ENCODE results near the gene SUMF2. TPM values are rescaled to one million over a fixed set of nuclear protein-coding genes. Genes with fewer than 3 reads are reported as not detected.
"Not testable (repeated sequence)": the region's sequence is repeated elsewhere in the genome, so short reads cannot be mapped to it uniquely, and the experiment has no call there.

SUMF2 gene
- polyA plus RNA-seq, 1 donor from 2014 or later: 69.3 TPM

- Histone ChIP-seq H3K36me3 (ENCODE audit: insufficient read depth, low read length) (no peaks in the 10 kb centered on the region), H3K27ac (ENCODE audit: low read length) (no peak overlapping the region), H2AFZ (ENCODE audit: low read depth, low read length) (no peak overlapping the region), H3F3A (ENCODE audit: insufficient read depth, low read length, poor library complexity, severe bottlenecking) (no peaks in the 10 kb centered on the region), H4K20me1 (ENCODE audit: insufficient read depth) (no peaks in the 10 kb centered on the region), H3K9me2 (ENCODE audit: insufficient read depth, low read length) (no peaks in the 10 kb centered on the region), H3K79me2 (replicated peaks; ENCODE audit: insufficient read depth, low read length) (peaks cover 11% of the 10 kb centered on the region), H3K9ac (ENCODE audit: low read length) (no peak overlapping the region), H3K4me3 (ENCODE audit: low read length) (no peak overlapping the region), H3K4me2 (ENCODE audit: low read length) (no peak overlapping the region), H3K9me3 (ENCODE audit: low read length) (no peaks in the 10 kb centered on the region), H3K27me3 (ENCODE audit: insufficient read depth, low read depth, low read length) (no peaks in the 10 kb centered on the region)
- TF ChIP-seq REST (IDR thresholded peaks at IDR 0.05; ENCODE audit: borderline replicate concordance) (no peak), MXI1 (conservative IDR thresholded peaks at IDR 0.05; ENCODE audit: poor library complexity, severe bottlenecking) (no peak), RAD21 (conservative IDR thresholded peaks at IDR 0.05) (no peak), EP300 (conservative IDR thresholded peaks at IDR 0.05; ENCODE audit: poor library complexity, severe bottlenecking) (no peak)
These were observed 43.8 kb downstream of the SUMF2 start for GRCh38 chr7:56107954-56108258.

- Histone ChIP-seq H3K9ac (ENCODE audit: low read length) (no peak overlapping the region), H3K4me2 (ENCODE audit: low read length) (no peak overlapping the region), H3K36me3 (ENCODE audit: insufficient read depth, low read length) (no peaks in the 10 kb centered on the region), H3K9me3 (ENCODE audit: low read length) (no peaks in the 10 kb centered on the region), H3K79me2 (replicated peaks; ENCODE audit: insufficient read depth, low read length) (peaks cover 5% of the 10 kb centered on the region), H3K9me2 (ENCODE audit: insufficient read depth, low read length) (no peaks in the 10 kb centered on the region), H3K4me3 (ENCODE audit: low read length) (no peak overlapping the region), H3K27me3 (ENCODE audit: insufficient read depth, low read depth, low read length) (no peaks in the 10 kb centered on the region), H3K27ac (ENCODE audit: low read length) (no peak overlapping the region), H3F3A (ENCODE audit: insufficient read depth, low read length, poor library complexity, severe bottlenecking) (no peaks in the 10 kb centered on the region), H4K20me1 (ENCODE audit: insufficient read depth) (no peaks in the 10 kb centered on the region), H2AFZ (ENCODE audit: low read depth, low read length) (no peak overlapping the region)
- TF ChIP-seq EP300 (conservative IDR thresholded peaks at IDR 0.05; ENCODE audit: poor library complexity, severe bottlenecking) (no peak), CTCF (IDR thresholded peaks at IDR 0.05; ENCODE audit: poor library complexity, severe bottlenecking) (no peak), REST (IDR thresholded peaks at IDR 0.05; ENCODE audit: borderline replicate concordance) (no peak), EZH2 (IDR thresholded peaks at IDR 0.05; ENCODE audit: borderline replicate concordance, insufficient read depth, low read length, poor library complexity, severe bottlenecking) (no peak), POLR2AphosphoS5 (IDR thresholded peaks at IDR 0.05) (no peak), SMC3 (conservative IDR thresholded peaks at IDR 0.05; ENCODE audit: poor library complexity) (no peak), RAD21 (conservative IDR thresholded peaks at IDR 0.05) (no peak), MXI1 (conservative IDR thresholded peaks at IDR 0.05; ENCODE audit: poor library complexity, severe bottlenecking) (no peak), TAF1 (IDR thresholded peaks at IDR 0.05; ENCODE audit: low read depth) (no peak)
These were observed 46.5 kb downstream of the SUMF2 start for GRCh38 chr7:56110611-56111010.

GRCh38 chr7:56112244-56112643 is 48.2 kb downstream of the SUMF2 start:
- not testable (repeated sequence) for H3K9ac ChIP-seq (ENCODE audit: low read length); H3K36me3 ChIP-seq (ENCODE audit: insufficient read depth, low read length); H3K9me3 ChIP-seq (ENCODE audit: low read length); H4K20me1 ChIP-seq (ENCODE audit: insufficient read depth); H3F3A ChIP-seq (ENCODE audit: insufficient read depth, low read length, poor library complexity, severe bottlenecking); H3K4me3 ChIP-seq (ENCODE audit: low read length); H3K27me3 ChIP-seq (ENCODE audit: insufficient read depth, low read depth, low read length); H3K4me2 ChIP-seq (ENCODE audit: low read length); H3K79me2 ChIP-seq (replicated peaks; ENCODE audit: insufficient read depth, low read length); H3K27ac ChIP-seq (ENCODE audit: low read length); H3K9me2 ChIP-seq (ENCODE audit: insufficient read depth, low read length); H2AFZ ChIP-seq (ENCODE audit: low read depth, low read length)

All from neural cell (in vitro differentiated cells).